Endothelial cell (in vitro differentiated cells): ENCODE results near the gene SLC39A2. TPM values are rescaled to one million over a fixed set of nuclear protein-coding genes. Genes with fewer than 3 reads are reported as not detected.

Experiments used
- DNase-seq: peaks from one replicate; pipeline ENCODE4 v3.0.0; 2021; ENCODE audit warnings: low spot score
- H3K27ac Mint-ChIP-seq: one replicate; pipeline ENCODE4 v1.8.0; 2021; ENCODE audit warnings: mixed read lengths, inconsistent platforms; ENCODE audit not compliant: unreplicated experiment
- H3K27me3 Mint-ChIP-seq: one replicate; pipeline ENCODE4 v1.8.0; 2021; ENCODE audit warnings: mild to moderate bottlenecking, moderate library complexity, mixed read lengths, inconsistent platforms; ENCODE audit not compliant: unreplicated experiment
- H3K36me3 Mint-ChIP-seq: one replicate; pipeline ENCODE4 v1.8.0; 2021; ENCODE audit warnings: mild to moderate bottlenecking, low read depth, mixed read lengths, inconsistent platforms; ENCODE audit not compliant: unreplicated experiment
- H3K4me1 Mint-ChIP-seq: one replicate; pipeline ENCODE4 v1.8.0; 2021; ENCODE audit warnings: mild to moderate bottlenecking, mixed read lengths, inconsistent platforms; ENCODE audit not compliant: unreplicated experiment
- H3K4me3 Mint-ChIP-seq: one replicate; pipeline ENCODE4 v1.8.0; 2021; ENCODE audit warnings: mild to moderate bottlenecking, mixed read lengths, inconsistent platforms; ENCODE audit not compliant: unreplicated experiment
- H3K9me3 Mint-ChIP-seq: one replicate; pipeline ENCODE4 v1.8.0; 2021; ENCODE audit warnings: mixed read lengths, inconsistent platforms; ENCODE audit not compliant: unreplicated experiment
- CTCF ChIP-seq: fragments of 200-600 bp; sonication (generic); IDR thresholded peaks from one replicate; pipeline ENCODE4 v1.5.0; 2021; ENCODE audit warnings: antibody characterized with exemption; ENCODE audit not compliant: unreplicated experiment
- total RNA-seq: library from RNA; stranded (reverse); fragmentation: NEBNext Ultra II Directional; extraction: Animal tissue kit (Norgen Biotek cat#: 25700); gene quantifications from one replicate; pipeline ENCODE4 v1.2.1, GENCODE V29; 2021; ENCODE audit not compliant: unreplicated experiment

SLC39A2 gene
- total RNA-seq, 1 donor from 2014 or later, result not detected

- H3K27ac Mint-ChIP-seq, result peak overlapping the region; percentile 74
- H3K36me3 Mint-ChIP-seq, result peaks cover 18% of the 10 kb centered on the region
- peak overlapping the region; percentile 45 for H3K4me3 Mint-ChIP-seq
- no peaks in the 10 kb centered on the region for H3K9me3 Mint-ChIP-seq
- H3K27me3 Mint-ChIP-seq, result peaks cover 8% of the 10 kb centered on the region
- peak; percentile 21 for DNase-seq
- peaks cover 32% of the 10 kb centered on the region for H3K4me1 Mint-ChIP-seq
- TF ChIP-seq CTCF, result no peak
Measured at GRCh38 chr14:21023174-21023573, 24.1 kb downstream of the SLC39A2 start.

DNA sequence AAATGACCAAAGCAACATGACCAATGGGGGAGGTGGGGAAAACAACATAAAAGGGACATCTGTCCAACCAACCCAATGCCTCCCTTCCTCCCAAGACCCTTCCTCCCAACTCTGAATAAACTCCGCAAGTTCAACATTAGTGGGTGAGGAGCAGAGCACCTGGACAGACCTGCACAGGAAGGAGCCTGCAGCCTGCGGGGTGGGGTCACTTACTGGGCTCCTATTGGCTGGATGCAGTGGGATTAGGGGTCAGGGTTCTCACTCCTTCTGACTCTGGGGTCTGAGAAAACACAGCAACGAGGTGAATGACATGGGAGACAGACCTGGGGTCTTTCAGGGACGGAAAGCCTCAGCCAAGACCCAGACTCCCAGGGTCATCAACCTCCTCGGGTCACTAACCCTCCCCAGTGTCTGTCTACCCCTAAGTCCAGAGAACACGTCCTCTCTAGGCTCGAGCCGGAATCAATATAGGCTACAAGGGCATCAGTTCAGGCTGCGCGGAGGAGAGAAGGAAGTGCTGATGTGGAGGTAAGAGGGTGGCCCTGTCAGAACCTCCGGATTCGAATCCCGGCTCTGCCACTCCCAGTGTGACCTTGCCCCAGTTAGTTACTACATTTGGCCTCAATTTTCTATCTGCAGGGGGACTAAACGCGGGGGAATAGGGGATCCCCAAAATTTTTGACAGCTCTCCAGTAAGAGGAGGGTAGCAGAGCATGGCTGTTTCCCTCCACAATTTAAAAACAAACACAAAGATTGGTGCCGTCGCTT is 24.9 kb downstream of the SLC39A2 start:
- H3K27ac Mint-ChIP-seq, result peak overlapping the region; percentile 74
- peaks cover 18% of the 10 kb centered on the region for H3K36me3 Mint-ChIP-seq
- no peaks in the 10 kb centered on the region for H3K9me3 Mint-ChIP-seq
- DNase-seq, result no peak
- H3K27me3 Mint-ChIP-seq, result peaks cover 10% of the 10 kb centered on the region
- peaks cover 32% of the 10 kb centered on the region for H3K4me1 Mint-ChIP-seq
- no peak for TF ChIP-seq CTCF
- peak overlapping the region; percentile 88 for H3K4me3 Mint-ChIP-seq

DNA sequence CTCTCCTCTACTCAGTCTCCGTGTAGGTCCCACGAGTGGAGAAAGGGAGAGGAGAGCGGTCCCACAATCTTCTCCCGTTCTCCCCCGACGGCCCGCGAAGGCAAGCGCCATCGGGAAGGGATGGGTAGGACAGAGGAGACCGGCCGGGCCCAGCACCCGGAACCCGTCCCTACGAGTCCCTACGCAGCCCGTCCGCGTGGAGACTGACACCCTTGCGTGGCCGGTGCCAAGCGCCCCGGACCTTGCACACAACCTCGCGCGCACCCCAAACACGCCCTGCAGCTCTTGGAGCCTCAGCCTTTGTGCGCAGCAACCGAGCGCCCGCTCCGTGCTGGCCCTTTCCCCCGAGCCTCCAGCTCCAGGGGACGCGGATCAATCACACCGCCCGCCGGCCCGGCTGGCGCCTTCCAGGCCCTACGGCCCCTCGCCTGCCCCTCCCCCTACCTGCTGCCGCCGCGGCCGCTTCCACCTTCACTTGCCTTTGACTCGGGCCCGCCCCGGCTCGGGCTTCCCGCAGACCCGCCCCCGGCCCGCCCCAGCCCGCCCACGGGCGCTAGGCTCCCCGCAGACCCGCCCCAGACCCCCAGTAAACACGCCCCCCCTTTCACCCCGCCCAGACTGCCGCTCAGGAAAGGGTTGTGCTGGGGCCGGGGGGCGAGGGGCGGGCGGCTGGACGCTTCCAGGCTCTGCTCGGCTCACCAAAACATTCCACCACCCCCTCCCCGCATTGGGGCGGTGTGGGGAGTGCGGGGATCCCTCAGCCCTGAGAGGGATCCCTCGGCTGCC is 25.7 kb downstream of the SLC39A2 start, which contains the start of gene NDRG2:
Gene NDRG2 (minus strand): TSS at position 477 of the 786 bp plus-strand sequence. CDS start 1,746 bp downstream, outside the sequence.
- H3K4me1 Mint-ChIP-seq, result peaks cover 32% of the 10 kb centered on the region
- TF ChIP-seq CTCF, result no peak
- H3K27me3 Mint-ChIP-seq, result peaks cover 10% of the 10 kb centered on the region
- peaks cover 18% of the 10 kb centered on the region for H3K36me3 Mint-ChIP-seq
- H3K27ac Mint-ChIP-seq, result peak within 1 kb of the TSS; percentile 74
- H3K4me3 Mint-ChIP-seq, result peak within 1 kb of the TSS; percentile 89
- peak; percentile 73 for DNase-seq
- H3K9me3 Mint-ChIP-seq, result no peaks in the 10 kb centered on the region

GRCh38 chr14:21025371-21026273 is 26.5 kb downstream of the SLC39A2 start:
- DNase-seq, result peak; percentile 21
- Mint-ChIP-seq H3K4me3 (peak overlapping the region; percentile 89), H3K4me1 (peaks cover 30% of the 10 kb centered on the region), H3K36me3 (peaks cover 18% of the 10 kb centered on the region), H3K27me3 (peaks cover 10% of the 10 kb centered on the region), H3K9me3 (no peaks in the 10 kb centered on the region), H3K27ac (no peak overlapping the region)
- TF ChIP-seq CTCF, result no peak
